ENCODE data around the gene REC8. TPM values are rescaled to one million over a fixed set of nuclear protein-coding genes. Genes with fewer than 3 reads are reported as not detected.
"Not testable (repeated sequence)": the region's sequence is repeated elsewhere in the genome, so short reads cannot be mapped to it uniquely, and the experiment has no call there.

The REC8 gene
- total RNA-seq, 1 donor from 2014 or later: 35.3 TPM

- ChIA-PET CTCF (interaction anchor here (0.9 to 5.6 kb wide), 12 partner anchors 13 to 216 kb away, joined by 3 to 37 read pairs (median 6); partner anchors contain the start of genes CIDEB, IRF9, LTB4R2 and TINF2), POLR2A (interaction anchor here (0.6 to 6.6 kb wide), 31 partner anchors 9 to 220 kb away, joined by 3 to 143 read pairs (median 5); partner anchors contain the start of genes CARMIL3, CBLN3, CIDEB and DCAF11)
- TF ChIP-seq, protein P1, sequence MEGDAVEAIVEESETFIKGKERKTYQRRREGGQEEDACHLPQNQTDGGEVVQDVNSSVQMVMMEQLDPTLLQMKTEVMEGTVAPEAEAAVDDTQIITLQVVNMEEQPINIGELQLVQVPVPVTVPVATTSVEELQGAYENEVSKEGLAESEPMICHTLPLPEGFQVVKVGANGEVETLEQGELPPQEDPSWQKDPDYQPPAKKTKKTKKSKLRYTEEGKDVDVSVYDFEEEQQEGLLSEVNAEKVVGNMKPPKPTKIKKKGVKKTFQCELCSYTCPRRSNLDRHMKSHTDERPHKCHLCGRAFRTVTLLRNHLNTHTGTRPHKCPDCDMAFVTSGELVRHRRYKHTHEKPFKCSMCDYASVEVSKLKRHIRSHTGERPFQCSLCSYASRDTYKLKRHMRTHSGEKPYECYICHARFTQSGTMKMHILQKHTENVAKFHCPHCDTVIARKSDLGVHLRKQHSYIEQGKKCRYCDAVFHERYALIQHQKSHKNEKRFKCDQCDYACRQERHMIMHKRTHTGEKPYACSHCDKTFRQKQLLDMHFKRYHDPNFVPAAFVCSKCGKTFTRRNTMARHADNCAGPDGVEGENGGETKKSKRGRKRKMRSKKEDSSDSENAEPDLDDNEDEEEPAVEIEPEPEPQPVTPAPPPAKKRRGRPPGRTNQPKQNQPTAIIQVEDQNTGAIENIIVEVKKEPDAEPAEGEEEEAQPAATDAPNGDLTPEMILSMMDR (IDR thresholded peaks at IDR 0.05): no peak
- DNase-seq (no peak), ATAC-seq (ENCODE audit: low read depth) (no peak)
- peaks cover 37% of the 10 kb centered on the region for H3K36me3 Mint-ChIP-seq (ENCODE audit: low read depth)
- peak overlapping the region; percentile 93 for H3K4me3 Mint-ChIP-seq
- intact Hi-C loops (cut with micrococcal nuclease): loop anchor here (1.0 kb wide), 5 partner anchors 16 to 92 kb away; partner anchors contain the start of genes GMPR2, IRF9, NEDD8 and RABGGTA
- H3K27me3 Mint-ChIP-seq: no peaks in the 10 kb centered on the region
- H3K9me3 Mint-ChIP-seq: no peaks in the 10 kb centered on the region
- peaks cover 49% of the 10 kb centered on the region for H3K4me1 Mint-ChIP-seq
- H3K27ac Mint-ChIP-seq: peak overlapping the region; percentile 95
Observed at GRCh38 chr14:24216345-24216699, 44.4 kb downstream of the REC8 start.

GRCh38 chr14:24216876-24217275 is 45.0 kb downstream of the REC8 start:
- not testable (repeated sequence) for DNase-seq; H3K4me3 Mint-ChIP-seq; H3K27me3 Mint-ChIP-seq; ATAC-seq (ENCODE audit: low read depth); H3K27ac Mint-ChIP-seq; H3K9me3 Mint-ChIP-seq
- Mint-ChIP-seq H3K4me1 (peaks cover 43% of the 10 kb centered on the region), H3K36me3 (ENCODE audit: low read depth) (peaks cover 32% of the 10 kb centered on the region)
- CTCF ChIA-PET: interaction anchor here (2.1 to 5.6 kb wide), 3 partner anchors 25 to 92 kb away, joined by 15 to 37 read pairs (median 20); partner anchors contain the start of genes CIDEB, LTB4R2 and TINF2
- intact Hi-C loops (cut with micrococcal nuclease): loop anchor here (1.0 kb wide), 5 partner anchors 15 to 91 kb away; partner anchors contain the start of genes GMPR2, IRF9, NEDD8 and RABGGTA
- POLR2A ChIA-PET: interaction anchor here (1.6 kb wide), 1 partner anchor 54 kb away, joined by 9 read pairs; the partner anchor contains the start of gene RABGGTA

- no peak overlapping the region for H3K4me3 Mint-ChIP-seq
- ATAC-seq (ENCODE audit: low read depth): no peak
- H3K9me3 Mint-ChIP-seq: no peaks in the 10 kb centered on the region
- no peak overlapping the region for H3K27ac Mint-ChIP-seq
- ChIA-PET CTCF (interaction anchor here (1.0 kb wide), 1 partner anchor 78 kb away, joined by 4 read pairs; no protein-coding TSS in a partner anchor), POLR2A (interaction anchor here (0.7 to 1.8 kb wide), 3 partner anchors 23 to 211 kb away, joined by 6 to 15 read pairs (median 9); partner anchors contain the start of genes KHNYN and TINF2)
- DNase-seq: no peak
- TF ChIP-seq, protein P1 (IDR thresholded peaks at IDR 0.05): no peak
- H3K4me1 Mint-ChIP-seq: peaks cover 25% of the 10 kb centered on the region
- intact Hi-C loops (cut with micrococcal nuclease): no loop called here
- no peaks in the 10 kb centered on the region for H3K27me3 Mint-ChIP-seq
- H3K36me3 Mint-ChIP-seq (ENCODE audit: low read depth): peaks cover 24% of the 10 kb centered on the region
Observed at GRCh38 chr14:24219080-24219479, 47.2 kb downstream of the REC8 start.

DNA sequence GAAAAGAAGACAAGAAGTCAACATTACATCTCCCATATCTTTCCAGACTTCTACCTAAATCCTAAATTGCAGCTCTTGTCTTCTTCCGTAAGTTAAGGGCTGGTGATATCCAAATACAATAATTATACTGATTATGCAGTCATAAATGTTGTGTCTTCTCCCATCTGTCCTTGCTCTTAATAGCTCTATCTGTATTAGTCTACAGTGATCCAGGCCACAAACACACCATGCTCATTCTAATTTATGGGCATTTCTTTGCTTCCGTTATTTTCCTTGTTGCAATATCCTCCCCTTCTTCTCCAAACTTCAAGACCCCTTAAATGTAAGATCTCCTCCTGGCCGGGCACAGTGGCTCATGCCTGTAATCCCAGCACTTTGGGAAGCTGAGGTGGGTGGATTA is 47.6 kb downstream of the REC8 start:
- Mint-ChIP-seq H3K4me3 (no peak overlapping the region), H3K27ac (no peak overlapping the region), H3K4me1 (peaks cover 22% of the 10 kb centered on the region), H3K27me3 (no peaks in the 10 kb centered on the region), H3K36me3 (ENCODE audit: low read depth) (peaks cover 22% of the 10 kb centered on the region), H3K9me3 (no peaks in the 10 kb centered on the region)
- ChIA-PET CTCF (interaction anchor here (1.0 to 1.2 kb wide), 2 partner anchors 77 to 89 kb away, joined by 4 read pairs; no protein-coding TSS in a partner anchor), POLR2A (interaction anchor here (0.7 to 1.8 kb wide), 4 partner anchors 23 to 210 kb away, joined by 4 to 15 read pairs (median 8); partner anchors contain the start of genes KHNYN, TINF2 and TM9SF1)
- intact Hi-C loops (cut with micrococcal nuclease): no loop called here
- TF ChIP-seq, protein P1 (IDR thresholded peaks at IDR 0.05): no peak
- ATAC-seq (ENCODE audit: low read depth) (no peak), DNase-seq (no peak)

GRCh38 chr14:24222987-24223386 is 51.1 kb downstream of the REC8 start:
- H3K4me1 Mint-ChIP-seq: peaks cover 11% of the 10 kb centered on the region
- peaks cover 25% of the 10 kb centered on the region for H3K36me3 Mint-ChIP-seq (ENCODE audit: low read depth)
- DNase-seq; H3K4me3 Mint-ChIP-seq; intact Hi-C loops (cut with micrococcal nuclease); H3K27ac Mint-ChIP-seq; H3K27me3 Mint-ChIP-seq; ATAC-seq (ENCODE audit: low read depth); H3K9me3 Mint-ChIP-seq; CTCF ChIA-PET: not testable (repeated sequence)
- POLR2A ChIA-PET: interaction anchor here (1.2 kb wide), 1 partner anchor 15 kb away, joined by 7 read pairs; no protein-coding TSS in a partner anchor

- DNase-seq: no peak
- CTCF ChIA-PET: no interaction called here
- no peaks in the 10 kb centered on the region for H3K9me3 Mint-ChIP-seq
- H3K27ac Mint-ChIP-seq: no peak overlapping the region
- TF ChIP-seq, protein P1 (IDR thresholded peaks at IDR 0.05): no peak
- no peak overlapping the region for H3K4me3 Mint-ChIP-seq
- no peaks in the 10 kb centered on the region for H3K27me3 Mint-ChIP-seq
- peaks cover 12% of the 10 kb centered on the region for H3K4me1 Mint-ChIP-seq
- ATAC-seq (ENCODE audit: low read depth): no peak
- intact Hi-C loops (cut with micrococcal nuclease): no loop called here
- peaks cover 26% of the 10 kb centered on the region for H3K36me3 Mint-ChIP-seq (ENCODE audit: low read depth)
- POLR2A ChIA-PET: interaction anchor here (0.6 to 1.0 kb wide), 2 partner anchors 110 to 122 kb away, joined by 3 to 5 read pairs; partner anchors contain the start of genes DCAF11 and NRL
Observed at GRCh38 chr14:24224618-24225071, 52.8 kb downstream of the REC8 start.

All from activated B cell treated with CpG ODN at 0.5 μM for 24 hours (primary cell).